ENCODE data around the gene SHISAL2A.

Gene SHISAL2A

GRCh38 chr1:52621950-52622349 lies 11.0 kb upstream of the SHISAL2A start:
- H3K4me3 ChIP-seq (ENCODE audit: low read depth, low read length): no peak overlapping the region
- no peaks in the 10 kb centered on the region for H3K36me3 ChIP-seq (ENCODE audit: control insufficient read depth in 1 of 2, insufficient read depth in 2 of 2, low read length in 2 of 2)
- no peak overlapping the region for H2BK12ac ChIP-seq (ENCODE audit: low read length)
- H3K9me3 ChIP-seq (ENCODE audit: insufficient read depth, low read depth, low read length): no peaks in the 10 kb centered on the region
- H3K27me3 ChIP-seq (ENCODE audit: insufficient read depth, low read length): no peaks in the 10 kb centered on the region
- H3K14ac ChIP-seq (ENCODE audit: low read length): no peak overlapping the region
- no peak overlapping the region for H3K9ac ChIP-seq (ENCODE audit: low read length)
- H3K27ac ChIP-seq (ENCODE audit: low read depth, low read length): no peak overlapping the region
- H2BK120ac ChIP-seq (ENCODE audit: insufficient read depth, low read length, poor library complexity): no peak overlapping the region
- H4K91ac ChIP-seq (ENCODE audit: low read depth, low read length): no peak overlapping the region
- H3K23ac ChIP-seq (ENCODE audit: low read length): no peak overlapping the region
- H3K18ac ChIP-seq (ENCODE audit: low read length): no peak overlapping the region
- H3K79me1 ChIP-seq (ENCODE audit: low read length): no peaks in the 10 kb centered on the region
- H2AK5ac ChIP-seq (ENCODE audit: low read length): no peak overlapping the region
- H2AFZ ChIP-seq (ENCODE audit: insufficient read depth, low read length, poor library complexity): no peak overlapping the region
- no peaks in the 10 kb centered on the region for H3K79me2 ChIP-seq (ENCODE audit: control insufficient read depth, insufficient read depth, low read length, poor library complexity)
- H2BK5ac ChIP-seq (ENCODE audit: low read depth, low read length, poor library complexity): no peak overlapping the region
- WGBS (ENCODE audit: extremely low coverage, insufficient coverage, insufficient read length): no CpG with 5 or more reads among the region's 2 CpGs
- no peak overlapping the region for H3K4me2 ChIP-seq (ENCODE audit: low read length)
- no peak overlapping the region for H4K8ac ChIP-seq (ENCODE audit: low read depth, low read length)
- no peak overlapping the region for H4K12ac ChIP-seq (ENCODE audit: low read depth, low read length)
- DNase-seq: no peak
- no peaks in the 10 kb centered on the region for H3K4me1 ChIP-seq (ENCODE audit: control insufficient read depth in 1 of 2, insufficient read depth in 2 of 2, low read length in 2 of 2)
- no peak overlapping the region for H3K4ac ChIP-seq (ENCODE audit: low read depth, low read length)

- H3K18ac ChIP-seq (ENCODE audit: low read length): no peak overlapping the region
- DNase-seq: no peak
Observed at GRCh38 chr1:52623812-52624211, 9.2 kb upstream of the SHISAL2A start.

GRCh38 chr1:52627028-52627427 lies 5.9 kb upstream of the SHISAL2A start:
- H3K27ac ChIP-seq (ENCODE audit: low read depth, low read length): no peak overlapping the region

More at GRCh38 chr1:52623812-52624211, 9.2 kb upstream of the SHISAL2A start:
- no peaks in the 10 kb centered on the region for H3K79me1 ChIP-seq (ENCODE audit: low read length)
- H3K79me2 ChIP-seq (ENCODE audit: control insufficient read depth, insufficient read depth, low read length, poor library complexity): no peaks in the 10 kb centered on the region
- H2AFZ ChIP-seq (ENCODE audit: insufficient read depth, low read length, poor library complexity): no peak overlapping the region
- no peak overlapping the region for H4K12ac ChIP-seq (ENCODE audit: low read depth, low read length)
- no peak overlapping the region for H4K91ac ChIP-seq (ENCODE audit: low read depth, low read length)
- H3K9me3 ChIP-seq (ENCODE audit: insufficient read depth, low read depth, low read length): no peaks in the 10 kb centered on the region
- H3K4me2 ChIP-seq (ENCODE audit: low read length): no peak overlapping the region
- no peak overlapping the region for H3K4me3 ChIP-seq (ENCODE audit: low read depth, low read length)
- WGBS (ENCODE audit: extremely low coverage, insufficient coverage, insufficient read length): no CpG with 5 or more reads among the region's 3 CpGs
- H3K9ac ChIP-seq (ENCODE audit: low read length): no peak overlapping the region
- no peaks in the 10 kb centered on the region for H3K4me1 ChIP-seq (ENCODE audit: control insufficient read depth in 1 of 2, insufficient read depth in 2 of 2, low read length in 2 of 2)
- no peak overlapping the region for H4K8ac ChIP-seq (ENCODE audit: low read depth, low read length)
- H3K4ac ChIP-seq (ENCODE audit: low read depth, low read length): no peak overlapping the region
- no peak overlapping the region for H3K14ac ChIP-seq (ENCODE audit: low read length)
- no peaks in the 10 kb centered on the region for H3K36me3 ChIP-seq (ENCODE audit: control insufficient read depth in 1 of 2, insufficient read depth in 2 of 2, low read length in 2 of 2)
- no peak overlapping the region for H2BK5ac ChIP-seq (ENCODE audit: low read depth, low read length, poor library complexity)
- no peak overlapping the region for H2BK120ac ChIP-seq (ENCODE audit: insufficient read depth, low read length, poor library complexity)
- H3K27me3 ChIP-seq (ENCODE audit: insufficient read depth, low read length): no peaks in the 10 kb centered on the region
- H2AK5ac ChIP-seq (ENCODE audit: low read length): no peak overlapping the region
- H3K23ac ChIP-seq (ENCODE audit: low read length): no peak overlapping the region
- H3K27ac ChIP-seq (ENCODE audit: low read depth, low read length): no peak overlapping the region
- H2BK12ac ChIP-seq (ENCODE audit: low read length): no peak overlapping the region

GRCh38 chr1:52628614-52629324 lies 4.2 kb upstream of the SHISAL2A start:
- no peak overlapping the region for H3K9ac ChIP-seq (ENCODE audit: low read length)
- WGBS (ENCODE audit: extremely low coverage, insufficient coverage, insufficient read length): no CpG with 5 or more reads among the region's 8 CpGs

More at GRCh38 chr1:52627028-52627427, 5.9 kb upstream of the SHISAL2A start:
- H2BK12ac ChIP-seq (ENCODE audit: low read length): no peak overlapping the region
- no peak overlapping the region for H2AK5ac ChIP-seq (ENCODE audit: low read length)
- H3K4me1 ChIP-seq (ENCODE audit: control insufficient read depth in 1 of 2, insufficient read depth in 2 of 2, low read length in 2 of 2): peaks cover 4 to 7% of the 10 kb centered on the region in 2 experiments
- WGBS (ENCODE audit: extremely low coverage, insufficient coverage, insufficient read length): no CpG with 5 or more reads among the region's 2 CpGs
- H4K12ac ChIP-seq (ENCODE audit: low read depth, low read length): no peak overlapping the region
- no peak overlapping the region for H3K18ac ChIP-seq (ENCODE audit: low read length)
- no peak overlapping the region for H4K91ac ChIP-seq (ENCODE audit: low read depth, low read length)
- no peak overlapping the region for H2AFZ ChIP-seq (ENCODE audit: insufficient read depth, low read length, poor library complexity)
- H2BK5ac ChIP-seq (ENCODE audit: low read depth, low read length, poor library complexity): no peak overlapping the region
- DNase-seq: no peak
- H4K8ac ChIP-seq (ENCODE audit: low read depth, low read length): no peak overlapping the region
- H3K4ac ChIP-seq (ENCODE audit: low read depth, low read length): no peak overlapping the region
- H3K4me3 ChIP-seq (ENCODE audit: low read depth, low read length): no peak overlapping the region
- H3K14ac ChIP-seq (ENCODE audit: low read length): no peak overlapping the region
- no peaks in the 10 kb centered on the region for H3K36me3 ChIP-seq (ENCODE audit: control insufficient read depth in 1 of 2, insufficient read depth in 2 of 2, low read length in 2 of 2)
- no peak overlapping the region for H3K23ac ChIP-seq (ENCODE audit: low read length)
- no peak overlapping the region for H2BK120ac ChIP-seq (ENCODE audit: insufficient read depth, low read length, poor library complexity)
- no peak overlapping the region for H3K4me2 ChIP-seq (ENCODE audit: low read length)
- H3K27me3 ChIP-seq (ENCODE audit: insufficient read depth, low read length): no peaks in the 10 kb centered on the region
- no peak overlapping the region for H3K9ac ChIP-seq (ENCODE audit: low read length)
- no peaks in the 10 kb centered on the region for H3K79me2 ChIP-seq (ENCODE audit: control insufficient read depth, insufficient read depth, low read length, poor library complexity)
- H3K79me1 ChIP-seq (ENCODE audit: low read length): no peaks in the 10 kb centered on the region
- H3K9me3 ChIP-seq (ENCODE audit: insufficient read depth, low read depth, low read length): no peaks in the 10 kb centered on the region

More at GRCh38 chr1:52628614-52629324, 4.2 kb upstream of the SHISAL2A start:
- Histone ChIP-seq H2BK12ac (ENCODE audit: low read length) (no peak overlapping the region), H2AFZ (ENCODE audit: insufficient read depth, low read length, poor library complexity) (no peak overlapping the region), H2BK120ac (ENCODE audit: insufficient read depth, low read length, poor library complexity) (no peak overlapping the region), H3K79me1 (ENCODE audit: low read length) (peaks cover 8% of the 10 kb centered on the region), H3K36me3 (ENCODE audit: control insufficient read depth in 1 of 2, insufficient read depth in 2 of 2, low read length in 2 of 2) (no peaks in the 10 kb centered on the region), H3K14ac (ENCODE audit: low read length) (no peak overlapping the region), H3K4me3 (ENCODE audit: low read depth, low read length) (no peak overlapping the region), H2AK5ac (ENCODE audit: low read length) (no peak overlapping the region), H3K27me3 (ENCODE audit: insufficient read depth, low read length) (peaks cover 6% of the 10 kb centered on the region), H3K23ac (ENCODE audit: low read length) (no peak overlapping the region), H4K91ac (ENCODE audit: low read depth, low read length) (no peak overlapping the region), H4K12ac (ENCODE audit: low read depth, low read length) (no peak overlapping the region), H3K79me2 (ENCODE audit: control insufficient read depth, insufficient read depth, low read length, poor library complexity) (peaks cover 2% of the 10 kb centered on the region), H2BK5ac (ENCODE audit: low read depth, low read length, poor library complexity) (no peak overlapping the region), H3K9me3 (ENCODE audit: insufficient read depth, low read depth, low read length) (peaks cover 8% of the 10 kb centered on the region), H3K27ac (ENCODE audit: low read depth, low read length) (no peak overlapping the region), H3K18ac (ENCODE audit: low read length) (no peak overlapping the region), H3K4me1 (ENCODE audit: control insufficient read depth in 1 of 2, insufficient read depth in 2 of 2, low read length in 2 of 2) (peaks cover 12 to 21% of the 10 kb centered on the region in 2 experiments), H4K8ac (ENCODE audit: low read depth, low read length) (no peak overlapping the region), H3K4me2 (ENCODE audit: low read length) (no peak overlapping the region), H3K4ac (ENCODE audit: low read depth, low read length) (no peak overlapping the region)
- DNase-seq: no peak
